ENCODE data around the gene RBM19.
"Not testable (repeated sequence)": the region's sequence is repeated elsewhere in the genome, so short reads cannot be mapped to it uniquely, and the experiment has no call there.

RBM19 gene

GRCh38 chr12:113965951-113966797 lies at the start of gene RBM19:
TSS of gene RBM19 (minus strand) at chr12:113966325. CDS start at chr12:113966227, 98 bp downstream.
- in situ Hi-C loops (cut with MboI; ENCODE audit: low pct_unique_long_range_greater_than_20kb, low sequenced_read_pairs): no loop called here
- DNase-seq: peak; percentile 97

- in situ Hi-C loops (cut with MboI; ENCODE audit: low pct_unique_long_range_greater_than_20kb, low sequenced_read_pairs): no loop called here
- no peak for DNase-seq
These were observed 49.7 kb upstream of the RBM19 start for GRCh38 chr12:114015851-114016250.

- peak; percentile 17 for DNase-seq
- in situ Hi-C loops (cut with MboI; ENCODE audit: low pct_unique_long_range_greater_than_20kb, low sequenced_read_pairs): no loop called here
These were observed 47.6 kb upstream of the RBM19 start for GRCh38 chr12:114013575-114014345.

- in situ Hi-C loops (cut with MboI; ENCODE audit: low pct_unique_long_range_greater_than_20kb, low sequenced_read_pairs): no loop called here
- no peak for DNase-seq
These were observed 46.8 kb upstream of the RBM19 start for GRCh38 chr12:114012744-114013431.

GRCh38 chr12:114011711-114012110 lies 45.6 kb upstream of the RBM19 start:
- no peak for DNase-seq
- in situ Hi-C loops (cut with MboI; ENCODE audit: low pct_unique_long_range_greater_than_20kb, low sequenced_read_pairs): no loop called here

GRCh38 chr12:114006482-114007425 lies 40.6 kb upstream of the RBM19 start:
- no peak for DNase-seq
- in situ Hi-C loops (cut with MboI; ENCODE audit: low pct_unique_long_range_greater_than_20kb, low sequenced_read_pairs): no loop called here

- in situ Hi-C loops (cut with MboI; ENCODE audit: low pct_unique_long_range_greater_than_20kb, low sequenced_read_pairs): no loop called here
These were observed 38.3 kb upstream of the RBM19 start for GRCh38 chr12:114004402-114004801.

GRCh38 chr12:114003286-114003685 lies 37.2 kb upstream of the RBM19 start:
- DNase-seq: no peak
- in situ Hi-C loops (cut with MboI; ENCODE audit: low pct_unique_long_range_greater_than_20kb, low sequenced_read_pairs): no loop called here

More at GRCh38 chr12:114004402-114004801, 38.3 kb upstream of the RBM19 start:
- DNase-seq: no peak

GRCh38 chr12:114001511-114002340 lies 35.6 kb upstream of the RBM19 start:
- in situ Hi-C loops (cut with MboI; ENCODE audit: low pct_unique_long_range_greater_than_20kb, low sequenced_read_pairs): no loop called here
- DNase-seq: no peak

- in situ Hi-C loops (cut with MboI; ENCODE audit: low pct_unique_long_range_greater_than_20kb, low sequenced_read_pairs): no loop called here
- DNase-seq: no peak
These were observed 34.7 kb upstream of the RBM19 start for GRCh38 chr12:114000861-114001260.

GRCh38 chr12:114000261-114000660 lies 34.1 kb upstream of the RBM19 start:
- DNase-seq; in situ Hi-C loops (cut with MboI; ENCODE audit: low pct_unique_long_range_greater_than_20kb, low sequenced_read_pairs): not testable (repeated sequence)

GRCh38 chr12:113997365-113997764 lies 31.2 kb upstream of the RBM19 start:
- no peak for DNase-seq
- in situ Hi-C loops (cut with MboI; ENCODE audit: low pct_unique_long_range_greater_than_20kb, low sequenced_read_pairs): no loop called here

GRCh38 chr12:113996026-113996425 lies 29.9 kb upstream of the RBM19 start:
- in situ Hi-C loops (cut with MboI; ENCODE audit: low pct_unique_long_range_greater_than_20kb, low sequenced_read_pairs): no loop called here
- DNase-seq: no peak

- in situ Hi-C loops (cut with MboI; ENCODE audit: low pct_unique_long_range_greater_than_20kb, low sequenced_read_pairs): no loop called here
- no peak for DNase-seq
These were observed 27.9 kb upstream of the RBM19 start for GRCh38 chr12:113994051-113994450.

GRCh38 chr12:113992751-113993150 lies 26.6 kb upstream of the RBM19 start:
- in situ Hi-C loops (cut with MboI; ENCODE audit: low pct_unique_long_range_greater_than_20kb, low sequenced_read_pairs); DNase-seq: not testable (repeated sequence)

GRCh38 chr12:113991224-113992044 lies 25.3 kb upstream of the RBM19 start:
- in situ Hi-C loops (cut with MboI; ENCODE audit: low pct_unique_long_range_greater_than_20kb, low sequenced_read_pairs): no loop called here
- DNase-seq: no peak

Data from KBM-7 (cell line).